ENCODE measurements around the gene SLC35F4. TPM values are rescaled to one million over a fixed set of nuclear protein-coding genes. Genes with fewer than 3 reads are reported as not detected.
"Not testable (repeated sequence)": the region's sequence is repeated elsewhere in the genome, so short reads cannot be mapped to it uniquely, and the experiment has no call there.

Gene SLC35F4
- total and polyA plus RNA-seq, 12 donors, result not detected

DNA sequence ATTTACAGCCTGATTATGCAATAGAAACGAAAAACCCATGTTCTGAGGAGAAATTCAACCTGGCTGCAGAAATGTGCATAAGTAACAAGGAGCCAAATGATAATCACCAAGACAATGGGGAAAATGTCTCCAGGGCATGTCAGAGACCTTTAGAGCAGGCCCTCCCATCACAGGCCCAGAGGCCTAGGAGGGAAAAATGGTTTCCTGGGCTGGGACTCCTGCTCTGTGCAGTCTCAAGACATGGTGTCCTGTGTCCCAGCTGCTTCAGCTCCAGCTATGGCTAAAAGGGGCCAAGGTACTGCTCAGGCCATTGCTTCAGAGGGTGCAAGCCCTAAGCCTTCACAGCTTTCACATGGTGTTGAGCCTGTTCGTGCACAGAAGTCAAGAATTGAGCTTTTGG lies 156.0 kb downstream of the SLC35F4 start:
- TF ChIP-seq, protein P1, sequence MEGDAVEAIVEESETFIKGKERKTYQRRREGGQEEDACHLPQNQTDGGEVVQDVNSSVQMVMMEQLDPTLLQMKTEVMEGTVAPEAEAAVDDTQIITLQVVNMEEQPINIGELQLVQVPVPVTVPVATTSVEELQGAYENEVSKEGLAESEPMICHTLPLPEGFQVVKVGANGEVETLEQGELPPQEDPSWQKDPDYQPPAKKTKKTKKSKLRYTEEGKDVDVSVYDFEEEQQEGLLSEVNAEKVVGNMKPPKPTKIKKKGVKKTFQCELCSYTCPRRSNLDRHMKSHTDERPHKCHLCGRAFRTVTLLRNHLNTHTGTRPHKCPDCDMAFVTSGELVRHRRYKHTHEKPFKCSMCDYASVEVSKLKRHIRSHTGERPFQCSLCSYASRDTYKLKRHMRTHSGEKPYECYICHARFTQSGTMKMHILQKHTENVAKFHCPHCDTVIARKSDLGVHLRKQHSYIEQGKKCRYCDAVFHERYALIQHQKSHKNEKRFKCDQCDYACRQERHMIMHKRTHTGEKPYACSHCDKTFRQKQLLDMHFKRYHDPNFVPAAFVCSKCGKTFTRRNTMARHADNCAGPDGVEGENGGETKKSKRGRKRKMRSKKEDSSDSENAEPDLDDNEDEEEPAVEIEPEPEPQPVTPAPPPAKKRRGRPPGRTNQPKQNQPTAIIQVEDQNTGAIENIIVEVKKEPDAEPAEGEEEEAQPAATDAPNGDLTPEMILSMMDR (IDR thresholded peaks at IDR 0.05), result no peak
- no peaks in the 10 kb centered on the region for H3K4me1 ChIP-seq
- 44 to 50% methylated on average over 2 of the region's 2 CpGs for WGBS, 2 donors
- no peak overlapping the region for H3K27ac ChIP-seq
- no peak overlapping the region for H3K4me3 ChIP-seq
- intact Hi-C loops (cut with DNase I), result no loop called here
- no peaks in the 10 kb centered on the region for H3K36me3 ChIP-seq
- DNase-seq (no peak), ATAC-seq (no peak)
- peaks cover 0 to 21% (median 0%) of the 10 kb centered on the region in 11 donors for H3K9me3 ChIP-seq
- no peaks in the 10 kb centered on the region for H3K27me3 ChIP-seq

DNA sequence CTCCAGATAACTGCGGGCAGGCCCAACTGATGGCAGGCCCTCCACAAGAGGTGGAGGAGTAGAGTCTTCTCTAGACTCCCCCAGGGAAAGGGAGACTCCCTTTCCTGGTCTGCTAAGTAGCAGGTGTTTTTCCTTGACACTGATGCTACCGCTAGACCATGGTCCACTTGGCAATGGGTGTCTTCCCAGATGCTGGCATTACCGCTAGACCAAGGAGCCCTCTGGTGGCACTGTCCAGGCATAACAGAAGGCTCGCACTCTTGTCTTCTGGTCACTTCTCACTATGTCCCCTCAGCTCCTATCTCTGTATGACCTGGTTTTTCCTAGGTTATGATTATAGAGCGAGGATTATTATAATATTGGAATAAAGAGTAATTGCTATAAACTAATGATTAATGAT lies 156.8 kb downstream of the SLC35F4 start:
- WGBS, 2 donors, result 89 to 96% methylated on average over 5 of the region's 5 CpGs
- DNase-seq; H3K36me3 ChIP-seq; ATAC-seq; H3K4me3 ChIP-seq; H3K4me1 ChIP-seq; H3K27me3 ChIP-seq; intact Hi-C loops (cut with DNase I); H3K27ac ChIP-seq: not testable (repeated sequence)
- H3K9me3 ChIP-seq, result peaks cover 0 to 21% (median 0%) of the 10 kb centered on the region in 11 donors

DNA sequence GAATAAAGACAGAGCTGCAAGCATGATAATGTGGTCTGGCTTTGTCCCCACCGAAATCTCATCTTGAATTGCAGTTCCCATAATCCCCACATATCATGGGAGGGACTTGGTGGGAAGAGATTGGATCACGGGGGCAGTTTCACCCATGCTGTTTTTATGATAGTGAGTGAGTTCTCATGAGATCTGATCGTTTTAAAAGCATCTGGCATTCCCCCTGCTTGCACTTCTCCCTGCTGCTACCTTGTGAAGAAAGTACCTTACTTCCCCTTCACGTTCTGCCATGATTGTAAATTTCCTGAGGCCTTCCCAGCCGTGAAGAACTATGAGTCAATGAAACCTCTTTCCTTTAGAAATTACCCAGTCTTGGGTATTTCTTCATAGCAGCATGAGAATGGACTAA lies 158.7 kb downstream of the SLC35F4 start:
- TF ChIP-seq, protein P1 (IDR thresholded peaks at IDR 0.05), result no peak
- intact Hi-C loops (cut with DNase I), result no loop called here
- no peak for ATAC-seq
- H3K4me1 ChIP-seq, result no peaks in the 10 kb centered on the region
- H3K4me3 ChIP-seq, result no peak overlapping the region
- H3K36me3 ChIP-seq, result no peaks in the 10 kb centered on the region
- no peak overlapping the region for H3K27ac ChIP-seq
- DNase-seq, result no peak
- peaks cover 0 to 21% (median 0%) of the 10 kb centered on the region in 11 donors for H3K9me3 ChIP-seq
- no peaks in the 10 kb centered on the region for H3K27me3 ChIP-seq
- WGBS, 2 donors, result 46 to 51% methylated on average over 5 of the region's 5 CpGs

DNA sequence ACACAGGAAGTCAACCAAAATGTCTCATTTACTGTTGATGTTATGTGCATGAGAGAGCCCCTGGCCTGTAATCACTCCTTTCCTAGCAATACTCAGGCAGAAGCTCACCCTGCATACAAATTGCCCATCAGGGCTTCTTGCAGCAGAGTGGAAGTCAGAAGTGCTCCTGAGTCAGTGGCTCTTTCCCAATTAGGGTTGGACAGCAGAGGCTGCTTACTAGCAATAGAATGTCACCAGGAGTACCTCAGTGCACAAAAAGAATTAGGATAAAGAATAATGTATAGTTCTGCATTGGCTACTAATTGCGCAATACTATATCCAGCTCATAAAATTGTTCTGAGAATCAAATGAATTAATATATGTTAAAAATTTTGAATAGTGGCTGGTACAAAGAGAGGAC lies 161.1 kb downstream of the SLC35F4 start:
- no peak overlapping the region for H3K4me3 ChIP-seq
- no peak overlapping the region for H3K27ac ChIP-seq
- intact Hi-C loops (cut with DNase I), result no loop called here
- no peak for DNase-seq
- TF ChIP-seq, protein P1 (IDR thresholded peaks at IDR 0.05), result no peak
- H3K27me3 ChIP-seq, result no peaks in the 10 kb centered on the region
- H3K4me1 ChIP-seq, result no peaks in the 10 kb centered on the region
- ATAC-seq, result no peak
- H3K9me3 ChIP-seq, result peaks cover 0 to 8% (median 0%) of the 10 kb centered on the region in 11 donors
- H3K36me3 ChIP-seq, result no peaks in the 10 kb centered on the region
- 98 to 100% methylated on average over 1 of the region's 1 CpG for WGBS, 2 donors

DNA sequence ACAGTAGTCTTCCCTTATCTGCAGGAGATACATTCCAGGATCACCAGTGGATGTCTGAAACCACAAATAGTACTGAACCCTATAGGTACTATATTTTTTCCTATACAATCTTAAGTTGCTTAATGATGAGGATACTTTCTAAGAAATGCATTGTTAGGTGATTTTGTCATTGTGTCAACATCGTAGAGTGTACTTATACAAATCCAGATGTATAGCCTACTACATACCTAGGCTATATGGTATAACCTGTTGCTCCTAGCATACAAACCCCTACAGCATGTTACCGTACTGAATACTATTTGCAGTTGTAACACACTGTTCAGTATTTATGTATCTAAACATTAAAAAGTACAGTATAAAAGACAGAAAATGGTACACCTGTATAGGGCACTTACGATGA lies 165.9 kb downstream of the SLC35F4 start:
- no peak for ATAC-seq
- DNase-seq, result no peak
- Histone ChIP-seq H3K27ac (no peak overlapping the region), H3K4me3 (no peak overlapping the region), H3K27me3 (no peaks in the 10 kb centered on the region), H3K9me3 (peaks cover 0 to 3% (median 0%) of the 10 kb centered on the region in 11 donors), H3K4me1 (no peaks in the 10 kb centered on the region), H3K36me3 (no peaks in the 10 kb centered on the region)
- intact Hi-C loops (cut with DNase I), result loop anchor here in 1 of 10 donors (10.0 kb wide), 1 partner anchor 375 kb away; no protein-coding TSS in a partner anchor
- TF ChIP-seq, protein P1 (IDR thresholded peaks at IDR 0.05), result no peak
- WGBS, 2 donors, result 48 to 64% methylated on average over 3 of the region's 3 CpGs

All from heart right ventricle (tissue), 16 donors.